ENCODE measurements around the gene A1BG.

Gene A1BG, protein sequence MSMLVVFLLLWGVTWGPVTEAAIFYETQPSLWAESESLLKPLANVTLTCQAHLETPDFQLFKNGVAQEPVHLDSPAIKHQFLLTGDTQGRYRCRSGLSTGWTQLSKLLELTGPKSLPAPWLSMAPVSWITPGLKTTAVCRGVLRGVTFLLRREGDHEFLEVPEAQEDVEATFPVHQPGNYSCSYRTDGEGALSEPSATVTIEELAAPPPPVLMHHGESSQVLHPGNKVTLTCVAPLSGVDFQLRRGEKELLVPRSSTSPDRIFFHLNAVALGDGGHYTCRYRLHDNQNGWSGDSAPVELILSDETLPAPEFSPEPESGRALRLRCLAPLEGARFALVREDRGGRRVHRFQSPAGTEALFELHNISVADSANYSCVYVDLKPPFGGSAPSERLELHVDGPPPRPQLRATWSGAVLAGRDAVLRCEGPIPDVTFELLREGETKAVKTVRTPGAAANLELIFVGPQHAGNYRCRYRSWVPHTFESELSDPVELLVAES

DNA sequence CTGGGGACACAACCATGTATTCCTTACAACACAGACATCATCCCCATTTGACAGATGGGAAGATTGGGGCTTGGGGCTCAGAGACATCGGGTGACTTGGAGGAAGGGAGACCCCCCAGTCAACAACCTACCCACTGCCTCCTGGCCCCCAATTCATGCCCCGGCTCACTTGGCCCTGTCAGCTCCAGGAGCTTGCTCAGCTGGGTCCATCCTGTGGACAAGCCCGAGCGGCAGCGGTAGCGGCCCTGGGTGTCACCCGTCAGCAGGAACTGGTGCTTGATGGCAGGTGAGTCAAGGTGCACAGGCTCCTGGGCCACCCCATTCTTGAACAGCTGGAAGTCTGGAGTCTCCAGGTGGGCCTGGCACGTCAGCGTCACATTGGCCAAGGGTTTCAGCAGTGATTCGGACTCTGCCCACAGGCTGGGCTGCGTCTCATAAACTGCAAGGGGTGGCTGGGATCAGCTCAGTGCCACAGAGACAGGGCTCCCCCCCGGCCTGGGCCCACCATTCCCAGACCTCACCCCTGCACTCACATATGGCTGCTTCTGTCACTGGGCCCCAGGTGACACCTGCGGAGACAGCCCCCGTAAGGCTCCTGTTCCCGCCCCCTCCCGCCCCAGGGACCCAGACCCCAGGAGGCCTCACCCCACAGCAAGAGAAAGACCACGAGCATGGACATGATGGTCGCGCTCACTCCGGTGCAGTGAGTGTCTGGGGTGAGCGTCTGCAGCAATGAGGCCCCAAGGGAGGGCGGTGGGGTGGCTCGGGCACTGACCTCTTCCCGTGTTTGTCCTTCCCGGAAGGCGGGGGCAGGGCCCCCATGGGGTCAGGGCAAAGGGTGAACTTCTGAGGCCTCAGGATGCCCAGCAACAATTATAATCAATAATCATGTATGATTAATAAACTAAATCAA is at the start of gene A1BG:
TSS of gene A1BG (minus strand) at position 733 of the 912 bp plus-strand sequence. CDS start at position 678, 55 bp downstream.
- H3K27ac ChIP-seq (ENCODE audit: low read depth, low read length): no peak within 1 kb of the TSS
- no peak within 1 kb of the TSS for H3K4me3 ChIP-seq (ENCODE audit: low read depth in 1 of 2, low read length in 2 of 2)
- H3K9me3 ChIP-seq (ENCODE audit: control insufficient read depth in 1 of 2, low read length in 2 of 2): no peaks in the 10 kb centered on the region
- H3K4me1 ChIP-seq (ENCODE audit: control insufficient read depth in 1 of 2, insufficient read depth in 2 of 2, low read length in 2 of 2): peaks cover 0 to 10% of the 10 kb centered on the region in 2 donors
- no peaks in the 10 kb centered on the region for H3K36me3 ChIP-seq (ENCODE audit: control insufficient read depth in 1 of 2, insufficient read depth in 2 of 2, low read length in 2 of 2)
- peaks cover 0 to 3% of the 10 kb centered on the region in 2 donors for H3K27me3 ChIP-seq (ENCODE audit: control insufficient read depth in 1 of 2, insufficient read depth in 2 of 2, low read length in 2 of 2)
- H3K9ac ChIP-seq (ENCODE audit: low read depth in 1 of 2, low read length in 2 of 2): no peak within 1 kb of the TSS

DNA sequence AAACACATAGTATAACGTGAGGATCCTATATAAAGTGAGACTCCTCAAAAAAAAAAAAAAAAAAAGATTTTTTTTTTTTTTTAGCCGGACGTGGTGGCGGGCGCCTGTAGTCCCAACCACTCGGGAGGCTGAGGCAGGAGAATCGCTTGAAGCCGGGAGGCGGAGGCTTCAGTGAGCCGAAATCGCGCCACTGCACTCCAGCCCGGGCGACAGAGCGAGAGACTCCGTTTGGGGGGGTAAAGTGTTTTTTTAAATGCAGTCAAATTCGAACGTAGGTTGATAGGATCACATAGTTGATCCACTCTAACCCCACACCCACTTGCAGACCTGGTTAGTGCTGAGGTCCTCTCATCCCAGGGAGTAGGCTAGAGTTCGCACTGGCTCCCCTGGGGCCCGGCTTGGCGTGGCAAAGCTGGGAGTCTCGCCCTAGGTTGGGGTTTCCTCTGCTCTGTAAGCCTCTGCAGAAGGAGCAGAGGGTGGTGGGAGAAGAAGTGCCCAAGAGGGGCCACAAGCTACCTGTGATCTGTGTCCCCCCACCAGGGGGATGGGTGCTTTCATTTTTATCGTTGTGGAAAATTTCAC is 48.6 kb upstream of the A1BG start:
- peak overlapping the region; percentile 38 to 55 for H3K9ac ChIP-seq (ENCODE audit: low read depth in 1 of 2, low read length in 2 of 2)

DNA sequence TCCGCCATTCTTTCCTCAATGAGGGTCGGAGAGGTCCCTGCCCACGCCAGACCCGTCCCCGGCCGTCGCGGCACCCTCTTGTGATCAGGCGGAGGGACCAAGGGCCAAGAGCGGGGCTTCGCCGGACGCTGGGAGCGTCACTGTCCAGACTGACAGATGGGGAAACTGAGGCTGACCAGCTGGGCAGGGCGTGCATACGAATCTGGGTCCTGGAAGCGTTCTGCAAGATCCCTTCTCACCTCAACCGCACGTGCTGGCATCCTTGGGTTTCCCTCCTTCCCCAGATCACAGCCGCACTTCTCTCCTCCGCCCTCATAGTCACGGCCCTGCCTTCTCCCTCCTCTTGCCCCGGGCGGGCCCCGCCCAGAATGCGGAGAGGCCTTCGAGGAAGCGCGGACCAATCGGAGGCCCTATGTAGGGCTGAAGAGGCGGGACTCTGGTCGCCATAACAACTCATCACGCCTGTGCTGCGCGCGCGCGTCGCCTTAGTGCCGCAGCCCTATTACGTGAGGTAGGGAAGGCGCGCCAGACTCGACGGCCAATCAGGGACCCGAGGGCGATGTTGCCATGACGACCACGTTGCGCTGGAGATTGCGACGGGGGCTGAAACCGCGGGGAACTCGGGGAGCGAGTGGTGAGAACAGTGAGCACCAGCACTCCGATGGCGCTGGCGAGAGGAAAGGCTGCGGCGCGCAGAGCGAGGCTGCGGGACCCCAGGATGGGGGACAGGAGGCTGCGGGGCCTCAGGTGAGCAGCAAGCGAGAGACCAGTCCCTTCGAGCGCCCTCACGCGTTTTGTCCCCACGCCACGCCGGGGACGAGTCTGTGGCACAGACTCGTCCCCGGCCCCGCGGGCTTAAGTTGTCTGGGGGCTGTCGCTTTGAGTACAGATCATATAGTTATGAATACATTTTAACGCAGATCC is 47.9 kb upstream of the A1BG start:
- Histone ChIP-seq H3K36me3 (ENCODE audit: control insufficient read depth in 1 of 2, insufficient read depth in 2 of 2, low read length in 2 of 2) (no peaks in the 10 kb centered on the region), H3K9ac (ENCODE audit: low read depth in 1 of 2, low read length in 2 of 2) (peak overlapping the region; percentile 55 to 63), H3K4me3 (ENCODE audit: low read depth in 1 of 2, low read length in 2 of 2) (peak overlapping the region; percentile 82 to 83), H3K9me3 (ENCODE audit: control insufficient read depth in 1 of 2, low read length in 2 of 2) (no peaks in the 10 kb centered on the region), H3K27me3 (ENCODE audit: control insufficient read depth in 1 of 2, insufficient read depth in 2 of 2, low read length in 2 of 2) (peaks cover 16 to 17% of the 10 kb centered on the region in 2 donors), H3K4me1 (ENCODE audit: control insufficient read depth in 1 of 2, insufficient read depth in 2 of 2, low read length in 2 of 2) (peaks cover 0 to 12% of the 10 kb centered on the region in 2 donors), H3K27ac (ENCODE audit: low read depth, low read length) (peak overlapping the region; percentile 61)

More for the DNA sequence above, 48.6 kb upstream of the A1BG start:
- peaks cover 13 to 15% of the 10 kb centered on the region in 2 donors for H3K27me3 ChIP-seq (ENCODE audit: control insufficient read depth in 1 of 2, insufficient read depth in 2 of 2, low read length in 2 of 2)
- peaks cover 0 to 17% of the 10 kb centered on the region in 2 donors for H3K4me1 ChIP-seq (ENCODE audit: control insufficient read depth in 1 of 2, insufficient read depth in 2 of 2, low read length in 2 of 2)
- no peak overlapping the region for H3K27ac ChIP-seq (ENCODE audit: low read depth, low read length)
- H3K36me3 ChIP-seq (ENCODE audit: control insufficient read depth in 1 of 2, insufficient read depth in 2 of 2, low read length in 2 of 2): no peaks in the 10 kb centered on the region
- no peaks in the 10 kb centered on the region for H3K9me3 ChIP-seq (ENCODE audit: control insufficient read depth in 1 of 2, low read length in 2 of 2)
- H3K4me3 ChIP-seq (ENCODE audit: low read depth in 1 of 2, low read length in 2 of 2): peak overlapping the region; percentile 71 to 83

DNA sequence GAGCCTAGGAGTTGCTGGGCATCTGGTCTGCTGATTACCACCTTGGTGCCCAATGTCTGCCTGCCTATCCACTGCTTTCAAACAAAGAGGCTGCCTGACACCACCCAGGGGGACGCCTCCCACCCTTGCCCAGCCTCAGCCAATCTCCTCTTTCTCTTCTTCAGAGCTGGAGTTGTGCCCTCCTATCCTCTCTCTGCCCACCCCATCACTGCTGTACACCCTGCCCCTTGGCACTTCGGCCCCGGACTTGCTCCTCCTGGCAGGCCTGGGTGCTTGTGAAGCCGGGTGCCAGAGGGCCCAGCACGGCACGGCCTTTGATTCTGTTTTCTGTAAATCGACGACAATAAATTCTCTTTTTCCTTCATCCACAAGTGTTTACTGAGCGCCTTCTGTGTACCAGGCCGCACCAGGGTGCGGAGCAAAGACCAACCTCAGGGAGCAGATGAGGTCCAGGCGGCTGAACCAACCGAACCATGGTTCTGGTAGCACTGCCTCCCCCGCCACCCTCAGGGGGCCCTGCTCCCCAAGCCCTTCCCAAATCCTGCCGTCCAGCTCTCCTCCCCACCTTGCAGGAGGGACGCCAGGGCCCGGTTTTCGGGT is 47.1 kb upstream of the A1BG start:
- Histone ChIP-seq H3K4me1 (ENCODE audit: control insufficient read depth in 1 of 2, insufficient read depth in 2 of 2, low read length in 2 of 2) (peaks cover 0 to 17% of the 10 kb centered on the region in 2 donors), H3K27me3 (ENCODE audit: control insufficient read depth in 1 of 2, insufficient read depth in 2 of 2, low read length in 2 of 2) (peaks cover 24 to 25% of the 10 kb centered on the region in 2 donors), H3K9ac (ENCODE audit: low read depth in 1 of 2, low read length in 2 of 2) (peak overlapping the region; percentile 55 to 63), H3K4me3 (ENCODE audit: low read depth in 1 of 2, low read length in 2 of 2) (peak overlapping the region; percentile 71 to 82), H3K36me3 (ENCODE audit: control insufficient read depth in 1 of 2, insufficient read depth in 2 of 2, low read length in 2 of 2) (no peaks in the 10 kb centered on the region), H3K9me3 (ENCODE audit: control insufficient read depth in 1 of 2, low read length in 2 of 2) (no peaks in the 10 kb centered on the region), H3K27ac (ENCODE audit: low read depth, low read length) (no peak overlapping the region)

DNA sequence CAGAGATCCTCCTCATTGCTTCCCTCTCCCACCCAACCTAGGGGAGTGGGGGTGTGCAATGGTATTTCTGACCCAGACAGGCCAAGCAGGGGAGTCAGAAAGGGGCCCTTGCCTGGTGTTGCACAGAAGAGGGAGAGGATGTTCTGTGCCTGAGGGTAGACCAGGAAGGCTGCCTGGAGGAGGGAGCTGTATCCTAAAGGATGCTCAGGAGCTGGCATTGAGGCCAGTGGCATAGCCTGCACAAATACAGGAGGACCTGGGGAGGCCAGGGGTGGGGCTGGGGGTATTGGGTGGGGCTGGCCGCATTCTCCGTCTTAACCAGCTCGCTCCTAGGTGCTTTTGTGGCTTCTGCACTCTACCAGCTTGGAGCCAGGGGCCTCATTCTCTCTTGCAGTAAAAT is 46.6 kb upstream of the A1BG start:
- peaks cover 0 to 17% of the 10 kb centered on the region in 2 donors for H3K4me1 ChIP-seq (ENCODE audit: control insufficient read depth in 1 of 2, insufficient read depth in 2 of 2, low read length in 2 of 2)
- no peak overlapping the region for H3K9ac ChIP-seq (ENCODE audit: low read depth in 1 of 2, low read length in 2 of 2)
- H3K4me3 ChIP-seq (ENCODE audit: low read depth in 1 of 2, low read length in 2 of 2): no peak overlapping the region
- H3K9me3 ChIP-seq (ENCODE audit: control insufficient read depth in 1 of 2, low read length in 2 of 2): no peaks in the 10 kb centered on the region
- H3K27ac ChIP-seq (ENCODE audit: low read depth, low read length): no peak overlapping the region
- peaks cover 3 to 4% of the 10 kb centered on the region in 2 donors for H3K36me3 ChIP-seq (ENCODE audit: control insufficient read depth in 1 of 2, insufficient read depth in 2 of 2, low read length in 2 of 2)
- peaks cover 24 to 25% of the 10 kb centered on the region in 2 donors for H3K27me3 ChIP-seq (ENCODE audit: control insufficient read depth in 1 of 2, insufficient read depth in 2 of 2, low read length in 2 of 2)

DNA sequence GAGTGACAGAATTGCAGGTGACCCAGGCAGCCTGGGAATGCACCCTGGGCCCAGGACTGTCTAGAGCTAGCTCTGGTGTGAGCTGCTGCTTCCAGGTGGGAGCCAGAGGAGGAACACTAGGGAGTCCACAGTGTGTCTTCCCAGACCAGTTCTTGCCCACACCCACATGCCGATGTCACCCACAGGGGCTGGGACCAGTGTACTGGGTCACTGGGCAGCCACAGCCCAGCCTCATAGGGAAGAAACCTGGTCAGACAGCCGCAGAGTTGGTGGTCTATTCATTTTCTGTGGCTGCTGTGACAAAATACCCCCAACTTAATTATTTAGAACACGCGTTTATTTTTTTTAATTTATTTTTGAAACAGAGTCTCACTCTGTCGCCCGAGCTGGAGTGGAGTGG is 45.3 kb upstream of the A1BG start:
- no peaks in the 10 kb centered on the region for H3K9me3 ChIP-seq (ENCODE audit: control insufficient read depth in 1 of 2, low read length in 2 of 2)
- peaks cover 0 to 17% of the 10 kb centered on the region in 2 donors for H3K4me1 ChIP-seq (ENCODE audit: control insufficient read depth in 1 of 2, insufficient read depth in 2 of 2, low read length in 2 of 2)
- no peak overlapping the region for H3K4me3 ChIP-seq (ENCODE audit: low read depth in 1 of 2, low read length in 2 of 2)
- no peak overlapping the region for H3K9ac ChIP-seq (ENCODE audit: low read depth in 1 of 2, low read length in 2 of 2)
- H3K27ac ChIP-seq (ENCODE audit: low read depth, low read length): no peak overlapping the region
- peaks cover 17% of the 10 kb centered on the region in 2 donors for H3K36me3 ChIP-seq (ENCODE audit: control insufficient read depth in 1 of 2, insufficient read depth in 2 of 2, low read length in 2 of 2)
- H3K27me3 ChIP-seq (ENCODE audit: control insufficient read depth in 1 of 2, insufficient read depth in 2 of 2, low read length in 2 of 2): peaks cover 24 to 25% of the 10 kb centered on the region in 2 donors

DNA sequence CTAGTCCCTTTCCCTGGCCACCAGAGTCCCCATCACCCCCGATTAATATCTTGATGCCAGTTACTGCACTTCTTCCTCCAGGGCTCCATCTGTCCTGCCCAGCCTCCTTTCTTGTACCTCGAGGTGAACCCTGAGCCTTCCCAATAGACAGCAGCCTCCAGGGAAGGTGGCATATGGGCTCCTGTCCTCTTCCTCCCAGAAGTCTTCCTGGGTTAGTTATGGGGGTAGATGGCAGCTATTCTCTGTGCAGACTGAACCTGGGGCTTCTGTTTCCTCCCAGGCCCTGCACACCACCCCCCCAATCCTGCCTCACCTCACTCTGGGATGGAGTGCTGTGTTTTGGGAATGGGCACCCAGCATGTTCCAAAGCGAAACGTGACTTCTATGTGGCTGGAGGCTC is 44.8 kb upstream of the A1BG start:
- Histone ChIP-seq H3K27ac (ENCODE audit: low read depth, low read length) (no peak overlapping the region), H3K9me3 (ENCODE audit: control insufficient read depth in 1 of 2, low read length in 2 of 2) (no peaks in the 10 kb centered on the region), H3K36me3 (ENCODE audit: control insufficient read depth in 1 of 2, insufficient read depth in 2 of 2, low read length in 2 of 2) (peaks cover 21 to 22% of the 10 kb centered on the region in 2 donors), H3K27me3 (ENCODE audit: control insufficient read depth in 1 of 2, insufficient read depth in 2 of 2, low read length in 2 of 2) (peaks cover 24 to 25% of the 10 kb centered on the region in 2 donors), H3K4me1 (ENCODE audit: control insufficient read depth in 1 of 2, insufficient read depth in 2 of 2, low read length in 2 of 2) (peaks cover 0 to 17% of the 10 kb centered on the region in 2 donors), H3K9ac (ENCODE audit: low read depth in 1 of 2, low read length in 2 of 2) (no peak overlapping the region), H3K4me3 (ENCODE audit: low read depth in 1 of 2, low read length in 2 of 2) (no peak overlapping the region)

DNA sequence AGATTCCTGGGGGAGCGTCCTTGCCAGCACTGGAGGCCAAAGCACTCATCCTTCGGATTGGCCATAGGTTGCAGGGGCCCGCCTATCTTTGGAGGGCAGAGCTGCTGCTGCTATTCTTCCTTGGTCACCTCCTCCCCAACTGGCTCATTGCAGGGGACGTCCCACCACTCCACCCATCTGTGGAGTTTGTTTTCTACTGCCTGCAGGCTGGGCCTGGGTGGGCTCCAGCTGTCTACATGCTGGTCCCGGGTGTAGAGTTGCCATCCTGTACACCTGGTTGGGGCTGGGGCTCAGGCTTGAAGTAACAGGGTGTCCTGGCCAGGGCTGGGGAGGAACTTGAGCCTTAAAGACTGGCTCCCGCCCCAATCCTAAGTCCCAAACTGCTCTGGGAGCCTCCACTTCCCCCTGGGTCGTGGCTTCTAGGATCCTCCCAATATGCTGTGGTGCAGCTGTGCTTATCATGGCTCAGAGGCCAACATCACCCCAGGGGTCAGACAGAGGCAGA is 44.3 kb upstream of the A1BG start:
- Histone ChIP-seq H3K27me3 (ENCODE audit: control insufficient read depth in 1 of 2, insufficient read depth in 2 of 2, low read length in 2 of 2) (peaks cover 24 to 25% of the 10 kb centered on the region in 2 donors), H3K9ac (ENCODE audit: low read depth in 1 of 2, low read length in 2 of 2) (no peak overlapping the region), H3K36me3 (ENCODE audit: control insufficient read depth in 1 of 2, insufficient read depth in 2 of 2, low read length in 2 of 2) (peaks cover 26 to 27% of the 10 kb centered on the region in 2 donors), H3K9me3 (ENCODE audit: control insufficient read depth in 1 of 2, low read length in 2 of 2) (no peaks in the 10 kb centered on the region), H3K4me1 (ENCODE audit: control insufficient read depth in 1 of 2, insufficient read depth in 2 of 2, low read length in 2 of 2) (peaks cover 0 to 17% of the 10 kb centered on the region in 2 donors), H3K4me3 (ENCODE audit: low read depth in 1 of 2, low read length in 2 of 2) (no peak overlapping the region), H3K27ac (ENCODE audit: low read depth, low read length) (no peak overlapping the region)
